ENCODE data around the gene CYGB.
"Not testable (repeated sequence)": the region's sequence is repeated elsewhere in the genome, so short reads cannot be mapped to it uniquely, and the experiment has no call there.

The CYGB gene

DNA sequence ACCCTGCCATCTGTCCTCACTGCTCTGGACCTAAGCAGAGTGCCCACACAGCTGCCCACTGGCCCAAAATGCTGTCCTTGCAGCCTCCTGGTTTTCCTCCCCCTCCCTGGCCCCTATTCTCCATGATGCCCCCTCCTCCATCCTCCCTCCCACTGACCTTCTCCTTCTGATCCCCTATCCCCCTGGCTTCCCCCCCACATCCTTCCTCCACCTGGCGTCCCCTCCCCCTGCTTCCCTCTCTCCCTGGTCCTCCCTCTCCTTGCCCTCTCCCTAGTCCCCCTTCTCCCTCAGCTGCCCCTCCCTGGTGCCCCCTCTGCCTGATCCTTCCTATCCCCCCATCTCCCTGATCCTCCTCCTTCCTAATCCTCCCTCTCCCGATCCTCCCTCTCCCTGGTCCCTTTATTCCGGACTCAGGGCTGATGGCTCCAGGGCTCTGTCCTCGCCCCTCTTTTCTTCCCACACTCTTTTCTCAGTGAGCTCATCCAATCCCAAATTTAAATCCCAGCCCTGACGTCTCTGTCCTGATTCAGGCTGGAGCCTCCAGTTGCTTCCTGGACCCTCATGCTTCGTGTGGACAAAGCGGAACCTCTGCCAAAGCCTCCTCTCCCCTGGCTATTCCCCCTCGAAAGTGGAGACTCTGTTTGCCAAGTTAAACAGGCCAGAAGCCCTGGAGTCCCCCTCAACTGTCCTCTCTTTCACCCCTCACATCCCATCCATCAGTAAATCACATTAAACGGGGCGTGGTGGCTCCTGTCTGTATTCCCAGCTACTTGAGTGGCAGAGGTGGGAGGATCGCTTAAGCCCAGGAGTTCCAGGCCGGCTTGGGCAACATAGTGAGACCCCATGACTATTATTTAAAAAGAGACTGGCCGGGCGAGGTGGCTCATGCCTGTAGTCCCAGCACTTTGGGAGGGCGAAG, 18.2 kb downstream of the CYGB start:
- DNase-seq, result no peak

- no peak for DNase-seq
Measured at GRCh38 chr17:76517638-76518038, 19.9 kb downstream of the CYGB start.

DNA sequence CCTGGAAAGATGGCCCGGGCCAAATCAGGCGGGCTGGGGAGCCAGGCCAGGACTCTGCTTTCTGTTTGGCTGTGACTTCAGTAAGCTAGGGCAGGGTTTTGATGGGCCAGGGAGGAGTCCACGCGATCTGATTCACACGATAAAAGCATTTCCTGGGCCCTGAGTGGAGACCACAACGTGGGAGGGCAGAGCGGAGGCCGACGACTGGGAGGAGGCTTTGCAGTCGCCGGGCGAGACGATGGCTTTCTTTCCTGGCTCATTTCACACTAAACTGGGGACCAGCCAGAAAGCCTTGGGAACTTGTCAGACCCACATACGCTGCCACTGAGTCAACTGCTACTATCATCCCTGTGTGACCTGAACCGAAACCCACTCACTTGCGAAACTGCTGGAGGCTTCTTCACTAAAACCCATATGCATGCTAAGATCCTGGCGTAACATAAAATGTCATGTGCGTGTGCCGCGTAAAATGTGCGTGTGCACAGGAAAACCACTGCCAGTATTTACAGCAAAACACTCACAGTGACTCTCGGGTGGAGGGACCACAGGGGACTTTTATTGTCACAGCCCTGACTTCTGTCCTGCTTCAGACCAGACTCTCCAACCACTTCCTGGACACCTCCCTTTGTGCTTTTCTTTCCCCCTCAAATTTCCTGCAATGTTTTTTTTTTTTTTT, 22.1 kb downstream of the CYGB start:
- peak; percentile 81 for DNase-seq

DNA sequence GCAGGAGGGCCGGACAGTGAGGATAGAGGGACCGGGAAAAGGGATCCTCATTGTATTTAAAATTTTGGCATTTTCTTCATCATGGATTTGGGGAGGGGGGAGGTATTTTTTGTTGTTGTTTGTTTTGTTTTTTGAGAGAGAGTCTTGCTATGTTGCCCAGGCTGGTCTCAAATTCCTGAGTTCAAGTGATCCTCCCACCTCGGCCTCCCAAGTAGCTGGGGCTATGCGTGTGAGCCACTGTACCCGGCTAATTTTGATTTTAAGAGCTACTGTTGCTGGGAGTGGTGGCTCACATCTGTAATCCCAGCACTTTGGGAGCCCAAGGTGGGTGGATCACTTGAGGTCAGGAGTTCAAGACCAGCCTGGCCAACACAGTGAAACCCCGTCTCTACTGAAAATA, 23.2 kb downstream of the CYGB start:
- not testable (repeated sequence) for DNase-seq

GRCh38 chr17:76513306-76513692, 24.2 kb downstream of the CYGB start:
- no peak for DNase-seq

DNA sequence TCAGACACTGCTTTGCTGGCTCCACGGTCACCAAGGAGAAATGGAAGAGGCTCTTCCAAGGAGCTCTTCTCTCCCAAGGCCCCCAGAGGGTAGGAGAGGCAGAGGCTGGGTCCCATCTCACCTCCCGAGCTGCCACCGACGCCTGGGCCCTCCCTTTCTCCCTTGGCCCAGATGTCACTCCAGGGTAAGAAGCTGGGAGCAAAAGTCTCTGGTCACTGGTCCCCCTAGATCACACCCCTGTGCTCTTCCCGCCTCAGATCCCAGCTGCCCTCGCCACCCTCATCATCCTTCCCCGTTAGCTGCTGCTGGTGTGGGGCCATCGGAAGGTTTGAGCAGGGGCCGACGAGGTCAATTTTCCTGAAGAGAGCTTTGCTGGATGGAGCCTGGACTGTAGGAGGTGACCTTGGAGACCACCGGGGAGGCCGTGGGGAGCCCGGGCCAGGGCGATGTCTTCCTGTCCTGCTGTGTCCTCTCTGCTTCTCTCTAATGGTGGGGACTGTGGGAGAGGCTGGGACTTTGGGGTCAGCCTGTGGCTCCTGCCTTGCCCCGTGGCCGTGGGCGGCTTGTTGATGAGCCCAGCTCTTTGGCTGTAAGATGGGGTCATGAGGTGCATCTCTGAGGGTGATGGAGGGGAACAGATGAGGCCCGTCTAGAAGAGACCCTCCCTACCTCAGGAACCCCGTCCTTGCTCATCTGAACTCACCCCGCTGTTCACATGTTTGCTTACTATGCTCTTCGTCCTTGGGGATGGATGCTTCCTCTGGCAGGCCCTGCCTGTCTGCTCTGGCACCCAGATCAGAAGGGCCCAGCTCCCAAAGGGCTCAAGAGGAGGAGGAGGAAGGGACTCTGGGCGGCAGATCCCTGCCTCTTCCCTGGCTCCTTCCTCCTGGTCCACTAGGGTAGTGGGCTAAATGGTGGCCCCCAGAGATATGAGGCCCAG, 24.9 kb downstream of the CYGB start:
- DNase-seq, result no peak

DNA sequence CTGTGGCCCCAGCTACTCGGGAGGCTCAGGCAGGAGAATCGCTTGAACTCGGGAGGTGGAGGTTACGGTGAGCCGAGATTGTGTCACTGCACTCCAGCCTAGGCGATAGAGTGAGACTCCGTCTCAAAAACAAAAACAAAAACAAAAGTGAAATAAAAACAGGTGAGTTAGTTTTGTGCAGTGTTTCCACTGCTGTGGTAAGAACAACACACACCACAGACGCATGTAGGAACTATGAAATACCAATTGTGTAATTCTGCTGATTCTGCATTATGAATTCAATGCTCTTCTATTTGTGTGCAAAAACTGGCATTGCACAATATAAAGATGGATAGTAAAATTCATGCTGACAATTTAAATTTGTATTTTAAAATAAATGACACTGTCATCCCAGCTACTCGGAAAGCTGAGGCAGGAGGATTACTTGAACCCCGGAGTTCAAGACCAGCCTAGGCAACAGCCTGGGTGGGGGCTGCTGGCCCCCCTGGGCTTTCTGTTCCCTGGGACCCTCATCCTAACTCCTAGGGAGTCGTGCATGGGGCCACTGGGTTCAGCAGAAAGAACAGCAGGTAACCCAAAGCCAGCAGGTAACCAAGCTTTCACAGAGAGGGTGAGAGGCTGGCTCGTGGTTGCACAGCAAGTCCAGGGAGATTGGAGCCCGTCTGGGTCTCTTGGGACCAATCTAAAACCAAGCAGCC, 25.7 kb downstream of the CYGB start:
- no peak for DNase-seq

GRCh38 chr17:76510831-76511244, 26.7 kb downstream of the CYGB start:
- no peak for DNase-seq

DNA sequence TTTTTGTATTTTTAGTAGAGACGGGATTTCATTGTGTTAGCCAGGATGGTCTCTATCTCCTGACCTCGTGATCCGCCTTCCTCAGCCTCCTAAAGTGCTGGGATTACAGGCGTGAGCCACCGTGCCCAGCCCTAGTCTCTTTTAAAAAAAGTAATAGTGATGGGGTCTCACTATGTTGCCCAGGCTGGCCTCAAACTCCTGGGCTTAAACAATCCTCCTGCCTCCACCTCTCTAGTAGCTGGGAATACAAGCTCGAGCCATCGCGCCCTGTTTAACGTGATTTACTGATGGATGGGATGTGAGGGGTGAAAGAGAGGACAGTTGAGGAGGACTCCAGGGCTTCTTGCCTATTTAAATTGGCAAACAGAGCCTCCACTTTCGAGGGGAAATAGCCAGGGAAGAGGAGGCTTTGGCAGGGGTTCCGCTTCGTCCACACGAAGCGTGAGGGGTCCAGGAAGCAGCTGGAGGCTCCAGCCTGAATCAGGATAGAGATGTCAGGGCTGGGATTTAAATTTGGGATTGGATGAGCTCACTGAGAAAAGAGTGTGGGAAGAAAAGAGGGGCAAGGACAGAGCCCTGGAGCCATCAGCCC, 28.9 kb downstream of the CYGB start:
- DNase-seq, result not testable (repeated sequence)

DNA sequence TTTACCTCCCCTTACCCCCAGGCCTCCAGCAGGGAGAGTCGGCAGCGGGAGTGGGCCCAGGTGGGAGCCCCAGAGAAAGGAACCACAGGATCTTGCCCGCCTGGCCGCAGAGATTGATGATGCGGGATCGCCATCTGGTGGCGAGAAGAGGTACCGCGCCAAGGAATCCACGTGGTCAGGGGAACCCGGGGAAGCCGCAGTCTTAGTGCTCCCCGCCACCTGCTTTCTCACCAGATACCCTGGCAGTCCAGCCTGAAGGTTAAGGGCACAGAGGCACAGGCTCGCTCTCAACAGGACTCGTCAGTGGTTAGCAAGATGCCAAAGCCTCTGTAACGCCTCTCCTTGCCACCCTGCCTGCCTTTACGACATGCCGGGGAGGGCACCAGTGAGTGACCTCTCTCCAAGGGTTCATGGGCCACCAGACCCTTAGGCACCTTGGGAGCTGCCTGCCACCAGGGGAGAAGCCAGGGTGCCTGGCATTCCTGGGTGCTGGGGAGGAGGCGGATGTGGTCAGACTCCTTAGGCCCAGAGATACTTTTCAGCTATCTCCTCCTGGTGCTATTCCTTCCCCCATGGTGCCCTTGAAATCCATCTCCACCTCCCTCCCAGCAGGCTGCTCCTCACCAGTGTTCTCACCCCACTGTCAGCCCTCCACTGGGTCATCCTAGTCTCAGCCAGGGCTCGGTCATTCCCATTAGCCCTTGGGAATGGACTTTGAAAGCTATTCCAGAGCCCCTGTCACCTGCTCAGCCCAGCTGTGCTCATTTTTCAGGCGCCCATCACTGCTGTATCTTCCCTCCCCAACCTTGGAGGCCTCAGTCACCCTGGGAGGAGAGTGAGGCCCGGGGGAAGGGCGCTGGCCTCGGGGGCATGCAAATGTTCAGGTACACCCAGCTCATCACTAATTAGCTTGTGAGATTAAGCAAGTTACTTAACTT, 30.8 kb downstream of the CYGB start:
- DNase-seq, result peak; percentile 95

GRCh38 chr17:76504117-76504516, 33.4 kb downstream of the CYGB start:
- DNase-seq, result no peak

DNA sequence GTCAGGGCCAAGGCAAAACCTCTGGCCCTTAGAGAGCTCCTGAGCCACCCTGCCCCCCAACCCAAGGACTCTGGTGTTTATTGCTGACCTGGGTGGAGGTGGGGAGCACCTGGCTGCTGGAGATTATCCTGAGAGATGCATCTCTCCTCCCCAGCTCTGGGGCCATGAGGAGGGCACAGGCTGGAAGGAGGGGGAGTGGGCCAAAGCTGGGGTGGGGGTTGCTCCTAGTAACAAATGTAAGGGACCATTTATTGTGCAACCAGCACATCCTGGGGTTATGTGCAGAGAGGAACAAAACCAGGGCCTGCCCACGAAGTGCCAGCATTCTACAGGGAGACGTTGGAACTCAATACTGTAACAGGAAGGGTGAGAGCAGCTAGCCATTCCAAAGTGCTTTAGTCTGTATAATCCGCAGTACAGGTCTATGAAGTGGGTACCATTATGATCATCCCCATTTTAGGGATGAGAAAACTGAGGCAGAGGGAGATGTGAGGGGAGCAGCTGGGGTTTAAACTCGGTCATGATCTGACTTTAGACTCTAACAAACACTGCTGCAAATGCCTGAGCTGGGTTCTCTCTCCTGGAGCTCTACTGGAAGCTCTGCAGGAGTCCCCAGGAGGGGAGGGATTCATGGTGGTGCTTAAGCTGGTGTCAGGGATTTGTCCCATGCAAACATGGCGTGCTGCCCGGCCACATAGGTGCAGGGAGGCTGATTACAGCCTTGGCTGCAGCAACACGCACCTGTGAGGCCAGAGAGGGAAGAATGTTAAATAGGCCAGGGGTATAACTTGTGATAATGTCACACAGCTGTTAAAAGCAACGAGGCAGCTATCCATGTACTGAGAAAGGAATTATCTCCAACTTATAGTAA, 34.9 kb downstream of the CYGB start:
- DNase-seq, result no peak

GRCh38 chr17:76501827-76502307, 35.6 kb downstream of the CYGB start:
- no peak for DNase-seq

DNA sequence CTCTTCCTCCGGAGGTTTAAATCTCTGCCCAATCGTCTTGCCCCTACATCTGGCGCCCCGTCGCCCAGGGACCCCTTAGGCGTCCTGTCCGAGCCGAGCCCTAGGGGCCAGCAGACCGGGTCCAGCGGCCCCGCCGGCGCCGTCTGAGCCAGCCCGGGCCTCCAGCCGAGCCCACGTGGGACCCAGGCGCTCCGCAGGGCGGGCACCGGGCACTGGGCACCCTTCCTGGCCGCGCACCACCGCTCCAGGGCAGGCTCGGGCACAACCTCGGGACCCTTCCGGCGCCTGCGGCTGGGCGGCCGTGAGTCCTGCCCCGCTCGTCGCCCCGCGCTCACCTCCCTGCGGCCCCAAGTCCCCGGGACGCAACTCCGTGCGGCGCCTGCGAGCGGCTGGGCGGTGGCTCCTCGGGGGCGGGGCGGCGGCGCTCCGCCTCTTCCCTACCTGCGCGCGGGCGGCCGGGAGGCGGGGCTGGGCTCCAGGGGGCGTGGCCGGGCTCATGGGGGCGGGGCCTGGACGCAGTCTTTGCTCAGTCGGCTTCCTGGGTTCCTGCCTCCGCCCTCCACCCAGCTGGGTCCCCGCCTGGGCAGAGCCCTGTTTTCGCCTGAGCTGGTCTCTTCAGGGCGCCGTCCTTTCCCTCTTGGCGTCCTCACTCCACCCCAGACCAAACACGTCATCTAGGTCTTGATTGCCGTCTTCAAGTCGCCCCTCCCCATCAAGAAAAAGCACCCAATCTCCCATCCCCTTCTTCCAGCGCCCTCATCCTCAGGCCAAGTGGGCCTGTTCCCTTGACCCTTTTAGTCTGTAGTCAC, 36.3 kb downstream of the CYGB start, which contains the start of gene RHBDF2:
Gene RHBDF2 (minus strand): TSS at position 406 of the 809 bp plus-strand sequence. CDS start 19,899 bp downstream, outside the sequence.
- DNase-seq, result peak; percentile 99

GRCh38 chr17:76500747-76501017, 36.8 kb downstream of the CYGB start:
- DNase-seq, result no peak

- DNase-seq, result no peak
Measured at GRCh38 chr17:76500074-76500746, 37.3 kb downstream of the CYGB start.

DNA sequence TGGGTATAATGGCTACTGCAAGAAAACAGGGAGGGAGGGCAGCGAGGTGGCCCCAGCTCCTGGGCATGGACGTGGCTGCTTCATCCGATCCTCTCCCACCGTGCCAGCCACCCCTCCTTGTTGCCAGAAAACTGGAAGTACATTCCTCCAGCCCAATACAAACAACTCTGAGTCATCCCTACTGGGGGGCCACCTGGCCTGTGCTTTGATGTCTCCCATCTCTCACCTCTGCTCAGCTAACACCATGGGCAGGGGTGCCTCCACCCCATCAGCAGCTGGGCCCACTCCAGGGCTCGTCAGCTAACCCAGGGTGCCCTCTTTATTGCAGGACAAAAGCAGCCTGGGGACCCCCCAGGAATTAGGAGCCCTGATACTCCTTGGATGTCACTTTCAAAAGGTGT, 38.2 kb downstream of the CYGB start:
- DNase-seq, result no peak

- DNase-seq, result no peak
Measured at GRCh38 chr17:76498876-76499251, 38.6 kb downstream of the CYGB start.
